H1 (cell line): ENCODE results near the gene ZCRB1. TPM values are rescaled to one million over a fixed set of nuclear protein-coding genes. Genes with fewer than 3 reads are reported as not detected.

Experiments used
- CTCF ChIA-PET: fragments of 300-600 bp; sonication (Branson Sonifier 250); formaldehyde crosslinking; loops from one replicate; lab custom pipeline; 2021; ENCODE audit not compliant: partially characterized antibody; lab: Charles Lee
- POLR2A ChIA-PET: fragments of 300-600 bp; sonication (Branson Sonifier 250); formaldehyde crosslinking; loops from one replicate; lab custom pipeline; 2021; ENCODE audit warnings: inconsistent platforms; ENCODE audit not compliant: partially characterized antibody; lab: Charles Lee
- DNase-seq, 2 experiments: peaks; one replicate each; pipeline versions ENCODE4 v3.0.0 to v3.0.0-alpha.2; 2010 to 2022; ENCODE audit warnings: low spot score in 2 of 2, low read depth in 1 of 2, mixed read lengths in 1 of 2
- FAIRE-seq: peaks from 2 replicates; lab custom pipeline; 2011; peaks lifted over from hg19 to GRCh38; lab: Jason Lieb, UNC
- H2AFZ ChIP-seq: 2 replicates; pipeline ENCODE4 v1.8.1; 2012; ENCODE audit warnings: low read length, inconsistent platforms
- H2AK5ac ChIP-seq: 2 replicates; pipeline ENCODE4 v1.6.1; 2013; ENCODE audit warnings: low read depth, low read length
- H2BK120ac ChIP-seq: replicated peaks from 2 replicates; pipeline ENCODE3; 2013; ENCODE audit warnings: low read depth, low read length, inconsistent platforms
- H2BK12ac ChIP-seq: 2 replicates; pipeline ENCODE4 v1.6.1; 2013; ENCODE audit warnings: low read depth, low read length
- H2BK15ac ChIP-seq: 2 replicates; pipeline ENCODE4 v1.6.1; 2013; ENCODE audit warnings: low read length
- H2BK20ac ChIP-seq: 2 replicates; pipeline ENCODE4 v1.6.1; 2013; ENCODE audit warnings: low read length
- H2BK5ac ChIP-seq: 2 replicates; pipeline ENCODE4 v1.6.1; 2013; ENCODE audit warnings: low read depth, low read length
- H3K14ac ChIP-seq: 2 replicates; pipeline ENCODE4 v1.6.1; 2013; ENCODE audit warnings: inconsistent platforms; ENCODE audit not compliant: insufficient read length
- H3K18ac ChIP-seq: 2 replicates; pipeline ENCODE4 v1.6.1; 2013; ENCODE audit warnings: low read length; ENCODE audit errors: extremely low read depth
- H3K23ac ChIP-seq: 2 replicates; pipeline ENCODE4 v1.6.1; 2013; ENCODE audit warnings: inconsistent platforms; ENCODE audit not compliant: insufficient read length
- H3K23me2 ChIP-seq: 2 replicates; pipeline ENCODE4 v1.6.1; 2013; ENCODE audit warnings: low read depth, low read length
- H3K27ac ChIP-seq: 2 replicates; pipeline ENCODE4 v1.6.1; 2011; ENCODE audit warnings: low read depth, low read length, inconsistent platforms
- H3K27me3 ChIP-seq, 4 experiments: replicated peaks in 1 of 4; 1 replicate in 1 of 4; 2 replicates in 3 of 4; pipeline versions ENCODE4 v1.6.1 to v1.8.1; 2011 to 2013; ENCODE audit warnings: low read length in 3 of 4, mild to moderate bottlenecking in 3 of 4, inconsistent platforms in 2 of 4, mixed read lengths in 2 of 4, moderate library complexity in 1 of 4; ENCODE audit not compliant: control insufficient read depth in 3 of 4, insufficient read depth in 3 of 4; ENCODE audit errors: extremely low read depth in 1 of 4
- H3K36me3 ChIP-seq, 4 experiments: 2 replicates each; pipeline versions ENCODE4 v1.6.1 to v1.8.1; 2011 to 2013; ENCODE audit warnings: mild to moderate bottlenecking in 4 of 4, low read length in 3 of 4, moderate library complexity in 2 of 4, control low read depth in 1 of 4, inconsistent platforms in 1 of 4; ENCODE audit not compliant: insufficient read depth in 4 of 4, control insufficient read depth in 2 of 4
- H3K4ac ChIP-seq: replicated peaks from 2 replicates; pipeline ENCODE3; 2013; ENCODE audit warnings: low read length, low read depth, mixed read lengths, inconsistent platforms; ENCODE audit not compliant: insufficient read length
- H3K4me1 ChIP-seq, 4 experiments: replicated peaks in 1 of 4; 1 replicate in 1 of 4; 2 replicates in 3 of 4; pipeline versions ENCODE4 v1.6.1 to v1.8.1; 2011 to 2013; ENCODE audit warnings: low read length in 3 of 4, inconsistent platforms in 2 of 4, mixed read lengths in 1 of 4; ENCODE audit not compliant: insufficient read depth in 4 of 4, control insufficient read depth in 3 of 4
- H3K4me2 ChIP-seq, 2 experiments: 2 replicates each; pipeline versions ENCODE4 v1.6.1 to v1.8.1; 2011 to 2013; ENCODE audit warnings: low read depth in 2 of 2, low read length in 2 of 2, control low read depth in 1 of 2, inconsistent platforms in 1 of 2, mild to moderate bottlenecking in 1 of 2; ENCODE audit not compliant: insufficient read depth in 1 of 2
- H3K4me3 ChIP-seq, 4 experiments: fragments of 200-600, 300-600 bp in 1 of 4; sonication (generic), shearing (Covaris generic), sonication (Bioruptor Twin) in 1 of 4; 2 replicates each; pipeline versions ENCODE4 v1.5.1 to v1.8.1; 2011 to 2016; ENCODE audit warnings: low read length in 4 of 4, low read depth in 3 of 4, control low read depth in 2 of 4, inconsistent platforms in 2 of 4, mild to moderate bottlenecking in 2 of 4, mixed read lengths in 1 of 4, moderate library complexity in 1 of 4; ENCODE audit not compliant: insufficient read depth in 2 of 4; ENCODE audit errors: extremely low read depth in 1 of 4
- H3K56ac ChIP-seq: replicated peaks from 2 replicates; pipeline ENCODE3; 2013; ENCODE audit warnings: low read depth, mild to moderate bottlenecking, mixed read lengths, low read length, inconsistent platforms; ENCODE audit not compliant: insufficient read length
- H3K79me1 ChIP-seq: 2 replicates; pipeline ENCODE4 v1.6.1; 2013; ENCODE audit warnings: low read depth, low read length, control low read depth
- H3K79me2 ChIP-seq, 2 experiments: 2 replicates each; pipeline versions ENCODE4 v1.6.1 to v1.8.1; 2012 to 2013; ENCODE audit warnings: low read length in 2 of 2, mild to moderate bottlenecking in 2 of 2, inconsistent platforms in 1 of 2; ENCODE audit not compliant: insufficient read depth in 2 of 2, control insufficient read depth in 1 of 2
- H3K9ac ChIP-seq, 4 experiments: replicated peaks in 1 of 4; 1 replicate in 1 of 4; 2 replicates in 3 of 4; pipeline versions ENCODE4 v1.6.1 to v1.8.1; 2011 to 2013; ENCODE audit warnings: low read depth in 3 of 4, low read length in 3 of 4, control low read depth in 2 of 4, mild to moderate bottlenecking in 2 of 4, moderate library complexity in 2 of 4, inconsistent platforms in 1 of 4; ENCODE audit errors: extremely low read depth in 1 of 4
- H3K9me3 ChIP-seq, 2 experiments: 2 replicates each; pipeline versions ENCODE4 v1.6.1 to v1.8.1; 2012 to 2013; ENCODE audit warnings: mild to moderate bottlenecking in 2 of 2, moderate library complexity in 2 of 2, control low read depth in 1 of 2, inconsistent platforms in 1 of 2, low read depth in 1 of 2, low read length in 1 of 2, mixed read lengths in 1 of 2; ENCODE audit not compliant: insufficient read depth in 2 of 2
- H4K20me1 ChIP-seq, 2 experiments: replicated peaks in 1 of 2; 2 replicates each; pipeline versions ENCODE3 to v1.8.1; 2011 to 2013; ENCODE audit warnings: inconsistent platforms in 2 of 2, low read length in 2 of 2, mild to moderate bottlenecking in 1 of 2; ENCODE audit not compliant: insufficient read depth in 2 of 2, control insufficient read depth in 1 of 2
- H4K5ac ChIP-seq: 2 replicates; pipeline ENCODE4 v1.6.1; 2013; ENCODE audit warnings: low read length, low read depth, mixed read lengths, inconsistent platforms; ENCODE audit not compliant: insufficient read length
- H4K8ac ChIP-seq: 2 replicates; pipeline ENCODE4 v1.8.0; 2013; ENCODE audit warnings: mild to moderate bottlenecking, moderate library complexity, low read length, inconsistent platforms; ENCODE audit not compliant: insufficient read depth; ENCODE audit errors: extremely low read depth
- H4K91ac ChIP-seq: replicated peaks from 2 replicates; pipeline ENCODE3; 2013; ENCODE audit warnings: low read length, mixed read lengths, inconsistent platforms; ENCODE audit not compliant: insufficient read length
- MAFK ChIP-seq: IDR thresholded peaks from 2 replicates; pipeline ENCODE4 v1.6.1; 2012; ENCODE audit warnings: low read depth, mild to moderate bottlenecking, improper control_type of control experiment, low read length
- WGBS, 2 experiments: shearing (Covaris generic) in 1 of 2; methylation state at CpG; one replicate each; pipeline versions ENCODE4 v1.1.6 to v1.1.7; 2013 to 2015; ENCODE audit warnings: low lambda C conversion rate in 2 of 2, mixed read lengths in 2 of 2, inconsistent platforms in 1 of 2, low coverage in 1 of 2, missing lambda C conversion rate in 1 of 2; ENCODE audit not compliant: insufficient replicate concordance in 2 of 2, insufficient coverage in 1 of 2, insufficient read length in 1 of 2; ENCODE audit errors: extremely low coverage in 1 of 2, missing lambda C conversion rate in 1 of 2; 5-methylcytosine and 5-hydroxymethylcytosine counted together
- polyA plus RNA-seq, 7 experiments: library from polyadenylated mRNA; depleted of rRNA in 3 of 7; stranded (reverse) in 5 of 7; unstranded in 2 of 7; fragments of >200 nt in 5 of 7; fragments of 200-250 nt in 2 of 7; gene quantifications; 1 replicate in 5 of 7; 2 replicates in 1 of 7; 4 replicates in 1 of 7; pipeline versions ENCODE4 v1.2.1 to v1.2.3, GENCODE V29; 2011 to 2013; ENCODE audit warnings: missing spikeins in 2 of 7, mixed read lengths in 2 of 7
- total RNA-seq: library from RNA; stranded (reverse); fragmentation: NEBNext Ultra II Directional; extraction: Animal tissue kit (Norgen Biotek cat#: 25700); gene quantifications from 2 replicates; pipeline ENCODE4 v1.2.1, GENCODE V29; 2021

The ZCRB1 gene
- total and polyA plus RNA-seq, 2 of the 8 experiments (the other 6 are each of a cell fraction or from before 2014, with no cell fraction given): 22.0 to 52.5 TPM

GRCh38 chr12:42288544-42288943 is 37.4 kb downstream of the ZCRB1 start:
- no peak overlapping the region for H2AK5ac ChIP-seq
- DNase-seq (no peak), FAIRE-seq (no peak)
- no peak overlapping the region for H2AFZ ChIP-seq
- H3K18ac ChIP-seq: no peak overlapping the region
- H2BK120ac ChIP-seq: no peak overlapping the region
- no peak overlapping the region for H3K23ac ChIP-seq
- no peak overlapping the region for H4K91ac ChIP-seq
- no peak overlapping the region for H2BK12ac ChIP-seq
- H3K23me2 ChIP-seq: no peaks in the 10 kb centered on the region
- POLR2A ChIA-PET: no interaction called here
- H3K4me2 ChIP-seq: no peak overlapping the region
- H2BK20ac ChIP-seq: no peak overlapping the region
- no peak overlapping the region for H4K8ac ChIP-seq
- no peaks in the 10 kb centered on the region for H3K9me3 ChIP-seq
- no peak for TF ChIP-seq MAFK
- WGBS, 2 experiments: 90% methylated on average over 9 of the region's 9 CpGs; no CpG with 5 or more reads in 1 of the 2 experiments
- H3K14ac ChIP-seq: no peak overlapping the region
- no peak overlapping the region for H2BK5ac ChIP-seq
- no peak overlapping the region for H3K56ac ChIP-seq
- H3K4me1 ChIP-seq: no peaks in the 10 kb centered on the region
- no peak overlapping the region for H3K4ac ChIP-seq
- no peaks in the 10 kb centered on the region for H3K27me3 ChIP-seq
- no peaks in the 10 kb centered on the region for H3K36me3 ChIP-seq
- no peak overlapping the region for H4K5ac ChIP-seq
- H3K27ac ChIP-seq: no peak overlapping the region
- H3K4me3 ChIP-seq: no peak overlapping the region
- no peak overlapping the region for H2BK15ac ChIP-seq
- no peaks in the 10 kb centered on the region for H3K79me1 ChIP-seq
- CTCF ChIA-PET: no interaction called here
- H3K79me2 ChIP-seq: no peaks in the 10 kb centered on the region
- H3K9ac ChIP-seq: no peak overlapping the region
- no peaks in the 10 kb centered on the region for H4K20me1 ChIP-seq
